CMK (cell line): Measurements from ENCODE around the gene ACSL3.
"Not testable (repeated sequence)": the region's sequence is repeated elsewhere in the genome, so short reads cannot be mapped to it uniquely, and the experiment has no call there.

Experiments
- DNase-seq: peaks from one replicate; pipeline ENCODE4 v3.0.0-alpha.2; 2010; ENCODE audit warnings: low read depth

ACSL3 gene

DNA sequence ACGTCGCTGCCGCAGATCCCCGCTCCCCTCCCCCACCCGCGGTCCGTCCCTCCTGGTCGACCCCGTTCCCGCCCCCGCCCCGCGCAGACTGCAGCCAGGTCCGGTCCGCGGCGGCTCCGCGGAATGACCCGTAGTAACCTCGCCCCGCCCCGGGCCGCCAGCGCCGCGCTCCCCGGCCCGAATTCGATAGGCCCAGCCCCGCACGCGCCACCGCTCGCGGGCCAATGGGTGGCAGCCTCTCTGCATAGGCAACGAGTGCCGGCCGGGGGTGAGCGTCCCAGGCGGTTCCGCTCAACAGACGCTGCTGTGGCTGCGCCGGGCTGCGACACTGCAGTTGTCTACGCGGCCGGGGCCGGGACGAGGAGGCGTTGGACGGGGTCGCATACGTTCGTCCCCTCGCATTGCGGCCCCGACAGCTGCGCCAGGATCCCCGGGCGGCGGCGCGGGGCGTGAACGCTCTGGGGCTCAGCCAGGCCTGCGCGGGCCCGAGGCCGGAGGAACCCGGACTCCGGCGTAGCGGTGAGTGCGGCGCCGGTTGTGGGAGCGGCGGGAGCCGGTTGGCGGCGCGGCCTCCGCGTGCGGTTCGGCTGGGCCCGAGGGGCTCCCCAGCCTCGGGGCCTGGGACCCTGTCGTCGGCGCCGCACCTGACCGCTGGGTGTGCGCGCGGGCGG lies at the start of gene ACSL3:
Gene ACSL3 (plus strand): TSS at position 297 of the 671 bp plus-strand sequence. CDS start 47,737 bp downstream, outside the sequence.
- DNase-seq: peak; percentile 76

DNA sequence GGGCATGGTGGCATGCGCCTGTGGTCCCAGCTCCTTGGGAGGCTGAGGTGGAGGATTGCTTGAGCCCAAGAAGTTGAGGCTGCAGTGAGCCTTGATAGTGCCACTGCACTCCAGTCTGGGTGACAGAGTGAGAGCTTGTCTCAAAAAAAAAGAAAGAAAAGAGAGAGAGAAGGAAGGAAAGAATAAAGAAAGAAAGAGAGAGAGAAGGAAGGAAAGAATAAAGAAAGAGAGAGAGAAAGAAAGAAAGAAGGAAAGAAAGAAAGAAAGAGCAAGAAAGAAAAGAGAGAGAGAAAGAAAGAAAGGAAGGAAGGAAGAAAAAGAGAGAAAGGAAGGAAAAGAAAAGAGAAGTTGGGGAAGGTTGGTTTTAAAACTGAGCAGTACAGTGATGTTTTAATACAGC lies 49.0 kb upstream of the ACSL3 start:
- DNase-seq: no peak

DNA sequence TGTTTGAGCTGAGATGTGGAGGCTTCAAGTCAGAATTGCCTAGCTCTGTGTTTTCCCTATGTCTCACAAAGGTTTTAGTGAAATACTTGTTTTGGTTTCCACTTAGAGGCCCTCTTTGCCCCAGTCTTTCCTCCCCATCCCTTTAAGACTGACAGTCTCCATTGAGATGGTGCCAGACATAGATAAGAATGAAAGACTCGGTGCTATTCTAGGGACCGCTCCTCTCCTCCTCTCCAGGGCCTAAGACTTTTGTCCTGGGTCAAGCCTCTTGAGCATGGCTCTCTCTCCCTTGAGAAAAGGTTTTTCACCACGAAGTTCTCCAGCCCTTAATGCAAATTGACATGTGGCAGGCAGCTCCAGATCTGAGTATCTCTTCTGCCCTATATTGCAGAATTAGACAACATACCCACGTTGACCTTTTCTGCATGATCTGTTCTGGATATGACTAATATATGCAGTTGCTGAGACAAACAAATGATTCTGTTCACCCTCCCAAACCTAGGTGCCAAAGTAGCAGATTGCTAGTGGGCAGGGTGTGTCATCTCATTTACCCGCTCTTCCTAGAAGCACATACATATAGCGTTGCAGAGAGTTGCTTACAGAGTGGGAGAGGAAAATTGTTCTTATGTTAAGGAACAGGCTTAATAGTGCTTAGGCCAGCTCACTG lies 47.5 kb upstream of the ACSL3 start:
- no peak for DNase-seq

DNA sequence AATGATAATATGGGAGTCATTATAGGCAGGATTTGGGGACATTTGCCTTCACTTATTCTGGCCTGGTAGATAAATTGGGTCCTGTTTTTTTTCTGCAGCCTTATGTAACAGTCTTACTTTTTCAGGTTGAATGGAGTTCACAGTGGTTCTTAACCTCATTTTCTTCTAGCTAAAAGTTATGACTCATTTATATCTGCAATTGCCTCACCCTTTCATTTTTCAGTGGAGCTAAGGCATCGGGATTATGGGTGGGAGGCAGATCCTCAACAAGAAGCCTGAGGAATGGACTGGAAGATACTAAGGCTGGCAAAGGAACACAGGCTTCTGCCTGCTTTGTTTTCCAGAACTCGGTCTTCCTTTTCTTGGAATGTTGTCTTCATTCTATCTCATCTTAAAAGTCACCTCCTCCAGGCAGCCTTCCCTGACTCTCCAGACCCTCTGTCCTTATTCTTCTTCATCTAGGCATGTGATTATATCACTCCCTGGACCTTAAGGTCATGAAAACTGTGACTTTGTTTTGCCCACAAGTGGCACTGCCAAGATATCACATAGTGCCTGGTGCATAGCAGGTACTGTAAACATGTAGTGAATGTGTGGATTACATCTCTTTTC lies 41.0 kb upstream of the ACSL3 start:
- DNase-seq: no peak

DNA sequence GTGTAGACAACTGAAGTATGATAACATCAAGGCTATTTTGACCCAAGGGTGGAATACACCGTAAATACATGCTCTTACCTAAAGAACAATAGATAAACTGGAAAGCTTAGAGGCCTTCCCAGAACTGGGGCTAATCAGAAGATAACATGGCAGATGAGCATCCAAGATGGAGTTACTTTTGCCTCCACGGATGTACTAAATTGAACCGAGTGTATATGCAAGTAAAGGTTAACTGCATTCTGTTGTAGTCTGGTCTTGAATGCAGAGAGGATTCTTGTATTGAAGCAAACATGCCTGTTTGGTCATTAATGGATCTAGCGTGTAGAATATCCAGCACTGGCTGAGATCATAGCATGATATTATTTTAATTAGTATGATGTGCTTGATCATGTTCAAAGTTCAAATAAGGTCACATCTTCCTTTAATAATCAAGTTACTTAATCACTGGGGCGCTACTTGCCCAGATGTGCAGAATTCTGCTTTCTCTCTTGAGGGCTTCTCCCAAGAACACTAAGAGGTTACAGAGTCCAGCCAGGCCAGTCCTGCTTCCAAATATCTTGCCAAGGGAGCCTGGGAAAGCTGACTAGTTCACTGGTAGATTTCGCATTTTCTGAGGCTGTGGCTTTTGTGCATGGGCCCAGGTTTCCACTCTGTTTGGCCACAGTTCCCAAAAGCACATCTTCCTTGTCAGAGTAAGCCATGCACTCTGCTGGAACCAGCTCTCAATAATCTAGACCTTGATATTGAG lies 37.5 kb upstream of the ACSL3 start:
- DNase-seq: no peak

DNA sequence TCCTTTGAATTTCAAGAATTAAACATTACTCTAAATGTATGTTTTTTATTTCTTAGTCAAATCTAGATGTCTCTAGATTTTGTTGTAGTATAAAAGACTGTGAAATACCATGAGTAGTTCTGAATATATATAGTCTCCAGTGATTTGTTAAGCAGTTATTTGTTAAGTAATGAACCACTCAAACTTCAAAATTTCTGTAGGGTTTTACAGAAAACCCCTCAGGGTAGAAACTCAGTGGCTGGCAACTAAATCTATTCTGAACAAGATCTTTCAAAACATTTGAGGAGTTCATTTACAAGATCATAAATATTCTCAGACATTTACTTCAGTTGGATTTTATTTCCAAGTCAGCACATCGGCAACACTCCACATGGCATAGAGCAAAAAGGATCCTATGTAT lies 35.8 kb upstream of the ACSL3 start:
- no peak for DNase-seq

DNA sequence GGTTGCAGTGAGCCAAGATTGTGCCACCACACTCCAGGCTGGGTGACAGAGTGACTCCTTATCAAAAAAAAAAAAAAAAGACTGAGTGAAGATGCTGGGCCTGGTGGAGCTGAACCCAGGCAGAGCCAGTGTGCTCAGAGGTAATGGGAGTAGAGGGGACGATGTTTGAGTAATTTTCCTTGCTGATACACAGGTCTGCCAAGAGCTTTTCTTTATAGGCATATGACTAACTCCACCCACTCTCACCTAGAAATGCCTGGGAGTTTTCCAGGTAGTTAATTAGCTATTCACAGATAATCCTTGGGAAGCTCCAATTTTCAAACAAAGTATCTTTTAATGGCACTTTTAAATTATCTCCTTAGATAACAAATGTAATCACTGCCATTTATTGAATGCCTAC lies 33.4 kb upstream of the ACSL3 start:
- no peak for DNase-seq

DNA sequence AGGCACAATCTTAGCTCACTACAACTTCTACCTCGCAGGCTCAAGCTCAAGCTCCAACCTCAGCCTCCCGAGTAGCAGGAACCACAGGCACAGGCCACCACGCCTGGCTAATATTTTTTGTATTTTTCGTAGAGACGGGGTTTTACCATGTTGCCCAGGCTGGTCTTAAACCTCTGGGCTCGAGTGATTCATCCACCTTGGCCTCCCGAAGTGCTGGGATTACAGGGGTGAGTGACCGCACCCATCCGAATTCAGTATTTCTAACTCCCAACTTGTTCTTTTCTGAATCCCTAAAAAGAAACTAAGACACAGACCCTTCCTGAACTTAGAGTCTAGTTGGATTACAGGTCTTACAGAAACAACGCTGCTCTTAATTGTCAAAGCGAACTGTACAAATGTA lies 32.3 kb upstream of the ACSL3 start:
- no peak for DNase-seq

DNA sequence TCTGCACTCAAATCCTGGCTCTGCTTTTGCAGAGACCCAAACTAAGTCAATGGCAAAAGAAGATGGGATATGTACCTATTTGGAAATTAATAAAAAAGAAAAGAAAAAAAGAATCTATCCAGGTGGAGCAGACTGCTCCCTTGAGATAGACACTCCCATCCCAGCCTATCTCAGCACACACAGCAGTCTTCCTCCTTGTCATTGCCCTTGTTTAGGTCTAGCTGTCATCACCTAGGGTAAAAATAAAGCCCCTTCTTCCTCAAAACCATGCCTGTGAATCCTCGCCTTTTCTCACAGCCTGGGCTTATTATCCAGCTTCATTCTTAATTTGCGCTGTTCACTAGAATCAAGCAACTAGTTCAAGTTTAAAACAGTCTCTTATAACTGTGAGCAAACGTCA lies 30.7 kb upstream of the ACSL3 start:
- no peak for DNase-seq

DNA sequence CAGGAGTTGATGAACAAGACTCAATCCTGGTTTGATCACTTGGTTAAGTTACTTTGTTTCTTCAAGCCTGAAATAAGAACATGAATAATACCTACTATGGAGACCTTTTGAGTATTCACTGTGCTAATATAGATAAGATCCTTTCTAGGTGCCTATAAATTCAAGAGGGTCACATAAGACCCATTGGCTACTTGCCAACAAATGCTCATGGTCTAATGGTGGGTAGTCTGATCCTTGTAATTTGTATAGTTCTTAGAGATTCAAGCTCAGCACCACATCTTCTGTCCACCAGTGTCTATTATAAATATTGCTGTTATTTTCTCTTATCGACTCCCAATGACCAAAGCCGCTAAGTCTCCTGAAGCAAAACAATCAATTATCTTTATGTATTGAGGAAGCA lies 27.4 kb upstream of the ACSL3 start:
- no peak for DNase-seq

DNA sequence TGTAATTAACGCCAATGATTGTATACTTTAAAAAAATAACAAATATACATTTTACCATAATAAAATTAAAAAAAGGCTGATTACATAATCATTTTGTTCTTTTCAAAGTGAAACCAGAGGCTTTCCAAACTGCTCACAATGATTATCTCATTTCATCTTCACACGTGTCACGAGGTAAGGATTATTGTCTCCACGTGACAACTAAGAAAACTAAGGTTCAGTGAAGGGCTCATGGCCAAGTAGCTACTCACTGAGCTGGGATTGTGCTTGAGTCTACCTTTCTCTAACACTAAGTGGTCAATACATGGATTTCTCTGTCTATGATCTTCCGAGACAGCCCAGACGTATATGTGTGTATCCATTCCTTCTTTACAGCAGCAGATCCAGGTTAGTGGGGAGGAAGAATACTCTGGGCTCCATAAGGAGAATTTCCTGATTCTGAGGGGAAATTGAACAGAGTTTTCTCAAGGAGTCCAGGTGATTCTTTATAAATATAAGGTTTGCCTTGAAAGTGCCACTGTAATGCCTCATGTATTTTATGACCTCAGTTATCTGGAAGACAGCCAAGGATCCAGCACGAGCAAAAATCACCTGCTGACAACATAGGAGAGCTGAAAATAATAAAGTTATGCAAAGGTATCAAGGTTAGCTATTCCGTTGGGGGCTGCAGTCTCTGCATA lies 25.6 kb upstream of the ACSL3 start:
- DNase-seq: no peak

DNA sequence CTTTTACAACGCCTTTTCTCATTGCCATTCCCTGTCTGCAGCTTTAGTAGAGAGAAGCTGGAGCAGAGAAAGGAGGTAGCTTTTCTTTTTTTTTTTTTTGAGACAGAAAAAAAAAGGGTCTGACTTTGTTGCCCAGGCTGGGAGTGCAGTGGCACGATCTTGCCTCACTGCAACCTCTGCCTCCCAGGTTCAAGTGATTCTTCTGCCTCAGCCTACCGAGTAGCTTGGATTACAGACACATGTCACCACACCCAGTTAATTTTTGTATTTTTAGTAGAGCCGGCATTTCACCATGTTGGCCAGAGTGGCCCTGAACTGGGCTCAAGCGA lies 25.0 kb upstream of the ACSL3 start:
- DNase-seq: no peak

DNA sequence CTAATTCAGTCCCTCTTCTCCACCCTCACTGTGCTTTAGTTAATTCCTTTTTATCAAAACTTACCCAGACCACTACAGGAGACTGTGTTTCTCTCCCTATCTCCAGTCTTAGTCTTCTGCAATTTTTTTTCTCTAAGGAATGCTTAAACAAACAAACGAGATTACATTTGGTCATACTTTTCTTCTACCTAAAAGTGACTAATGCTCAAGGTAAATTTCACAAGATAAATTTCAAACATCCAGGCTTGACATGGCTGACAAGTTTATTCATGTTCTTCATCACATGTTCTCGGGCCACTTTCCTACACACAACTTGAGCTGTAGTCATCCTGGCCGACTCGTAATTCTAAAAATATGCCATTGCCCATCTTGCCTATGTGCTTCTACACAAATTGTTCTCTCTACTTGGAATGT lies 23.2 kb upstream of the ACSL3 start:
- DNase-seq: no peak

DNA sequence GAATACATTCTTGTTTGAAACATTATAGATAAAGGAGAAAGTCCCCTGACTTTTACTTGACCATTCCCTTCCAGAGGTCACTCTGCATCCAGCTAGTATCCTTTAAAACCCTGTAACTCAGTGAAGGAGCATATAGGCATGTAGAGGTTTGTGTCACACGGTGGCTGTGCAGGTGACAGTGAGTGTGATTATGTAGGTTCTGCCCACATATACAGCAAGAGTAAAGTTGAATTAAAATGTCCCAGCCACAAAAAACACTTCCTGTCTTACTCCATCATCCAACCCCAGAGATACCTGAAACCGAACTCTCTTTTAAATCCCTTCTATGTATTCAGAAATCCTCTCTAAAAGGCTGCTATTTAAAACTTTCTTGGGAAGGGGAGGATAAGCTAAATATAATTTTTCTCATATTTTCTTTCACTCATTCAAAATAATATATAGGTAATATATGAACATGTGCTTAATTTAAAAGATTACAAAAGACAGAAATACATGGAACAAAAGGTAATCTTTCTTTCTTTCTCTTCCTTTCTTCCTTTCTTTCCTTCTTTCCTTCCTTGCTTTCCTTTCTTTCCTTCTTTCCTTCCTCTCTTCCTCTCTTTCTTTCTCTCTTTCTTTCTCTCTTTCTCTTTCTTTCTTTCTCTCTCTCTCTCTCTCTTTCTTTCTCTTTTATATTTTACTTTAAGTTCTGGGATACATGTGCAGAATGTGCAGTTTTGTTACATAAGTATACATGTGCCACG lies 20.6 kb upstream of the ACSL3 start:
- no peak for DNase-seq

DNA sequence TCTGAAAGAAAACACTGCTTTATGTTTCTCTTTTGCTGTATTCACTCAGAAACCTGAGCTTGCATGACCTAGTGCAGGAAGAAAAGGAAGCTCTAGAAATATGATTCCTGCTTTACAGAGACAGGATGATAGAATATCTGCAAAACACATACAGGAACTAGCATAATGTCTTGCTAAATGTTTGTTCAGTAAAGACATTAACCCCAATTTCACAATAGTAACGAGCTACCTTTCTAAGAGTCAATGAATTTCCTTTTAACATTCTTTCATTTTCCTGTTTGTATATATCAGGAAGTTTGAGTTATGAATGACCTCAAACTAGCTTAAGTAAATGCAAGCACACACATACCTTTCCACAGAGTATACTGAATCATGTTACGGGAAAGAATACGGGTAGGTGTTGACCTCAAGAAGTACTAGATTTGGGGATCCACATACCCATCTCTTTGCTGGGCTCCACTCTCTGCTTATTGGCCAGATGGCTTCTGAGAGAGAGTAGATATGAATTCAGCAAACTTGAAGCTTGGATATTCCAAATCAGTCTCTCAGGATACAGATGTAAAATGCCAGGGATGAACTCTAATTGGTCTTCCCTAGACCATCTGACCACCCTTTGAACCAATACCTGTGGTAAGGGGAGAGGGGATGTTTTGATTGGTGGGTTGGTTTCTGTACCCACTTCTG lies 18.2 kb upstream of the ACSL3 start:
- no peak for DNase-seq

DNA sequence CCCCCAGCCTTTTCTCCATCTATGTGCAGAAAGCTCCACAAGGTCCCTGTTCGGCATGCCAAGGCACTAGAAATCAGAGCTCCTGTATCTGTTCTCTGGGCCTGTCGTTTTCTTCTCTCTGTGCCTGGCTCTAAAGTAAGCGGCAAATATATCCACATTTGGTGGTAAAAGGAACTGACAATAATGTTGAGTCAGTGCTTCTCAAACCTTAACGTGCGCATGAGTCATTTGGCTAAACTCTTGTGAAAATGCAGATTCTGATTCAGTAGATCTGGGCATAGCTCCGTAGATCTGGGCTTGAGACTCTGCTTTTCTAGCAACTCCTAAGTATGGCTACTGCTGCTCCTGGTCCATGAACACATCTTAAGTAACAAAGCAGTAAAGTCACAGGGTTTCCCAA lies 16.5 kb upstream of the ACSL3 start:
- no peak for DNase-seq

DNA sequence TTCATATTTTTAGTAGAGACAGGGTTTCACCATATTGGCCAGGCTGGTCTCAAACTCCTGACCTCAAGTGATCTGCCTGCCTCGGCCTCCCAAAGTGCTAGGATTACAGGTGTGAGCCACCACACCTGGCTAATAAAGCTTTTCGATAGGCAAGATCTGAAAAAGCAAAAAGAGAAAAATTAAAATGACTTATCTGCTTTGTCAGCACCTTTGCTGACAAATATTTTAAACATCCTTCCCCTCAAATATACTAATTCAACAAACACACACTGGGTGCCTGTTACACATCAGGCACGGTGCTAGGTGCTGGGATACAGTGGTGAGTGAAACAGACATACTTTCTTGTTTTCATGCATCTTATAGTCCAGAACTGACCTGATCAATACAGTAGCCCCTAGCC lies 15.5 kb upstream of the ACSL3 start:
- DNase-seq: not testable (repeated sequence)

DNA sequence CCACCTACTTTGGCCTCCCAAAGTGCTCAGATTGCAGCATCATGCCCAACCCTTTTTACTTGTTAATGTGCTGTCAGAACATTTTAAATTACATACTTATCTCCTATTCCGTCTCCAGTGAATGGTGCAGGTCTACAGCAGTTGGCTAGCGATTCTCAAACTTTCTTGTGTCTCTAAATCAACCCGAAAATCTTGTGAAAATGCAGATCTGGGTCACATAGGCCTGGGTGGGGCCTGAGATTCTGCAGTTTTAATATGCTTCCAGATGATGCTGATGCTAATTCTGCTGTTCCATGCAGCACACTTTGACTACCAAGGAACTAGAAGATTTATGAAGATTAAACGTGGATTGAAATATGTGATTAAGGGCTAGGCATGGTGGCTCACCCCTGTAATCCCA lies 14.8 kb upstream of the ACSL3 start:
- DNase-seq: no peak

DNA sequence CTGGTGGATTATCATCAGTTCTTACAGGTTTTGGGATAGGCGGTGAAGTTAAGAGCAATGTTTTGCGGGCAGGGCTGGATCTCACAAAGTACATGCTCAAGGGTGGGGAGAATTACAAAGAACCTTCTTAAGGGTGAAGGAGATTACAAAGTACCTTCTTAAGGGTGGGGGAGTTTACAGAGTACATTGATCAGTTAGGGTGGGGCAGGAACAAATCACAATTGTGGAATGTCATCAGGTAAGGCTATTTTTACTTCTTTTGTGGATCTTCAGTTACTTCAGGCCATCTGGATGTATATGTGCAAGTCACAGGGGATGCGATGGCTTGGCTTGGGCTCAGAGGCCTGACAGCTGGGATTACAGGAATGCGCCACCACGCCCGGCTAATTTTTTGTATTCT lies 12.8 kb upstream of the ACSL3 start:
- not testable (repeated sequence) for DNase-seq

DNA sequence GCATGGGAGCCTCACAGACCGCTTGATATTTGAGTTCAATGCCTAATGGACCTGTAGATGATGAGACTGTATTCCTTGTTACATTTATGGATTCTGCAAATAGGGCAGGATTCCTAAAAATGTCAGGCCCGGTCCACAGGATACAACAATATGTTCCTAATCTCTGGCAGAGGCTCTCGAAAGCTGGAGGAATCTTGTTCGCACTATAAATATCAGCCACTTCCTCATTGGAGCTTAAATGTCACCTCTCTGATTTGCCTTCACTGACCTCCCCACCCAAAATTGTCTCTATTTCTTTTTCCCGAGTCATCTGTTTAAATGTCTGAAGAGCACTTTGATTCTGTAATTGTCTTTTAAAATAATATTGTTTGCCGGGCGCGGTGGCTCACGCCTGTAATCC lies 12.0 kb upstream of the ACSL3 start:
- no peak for DNase-seq

DNA sequence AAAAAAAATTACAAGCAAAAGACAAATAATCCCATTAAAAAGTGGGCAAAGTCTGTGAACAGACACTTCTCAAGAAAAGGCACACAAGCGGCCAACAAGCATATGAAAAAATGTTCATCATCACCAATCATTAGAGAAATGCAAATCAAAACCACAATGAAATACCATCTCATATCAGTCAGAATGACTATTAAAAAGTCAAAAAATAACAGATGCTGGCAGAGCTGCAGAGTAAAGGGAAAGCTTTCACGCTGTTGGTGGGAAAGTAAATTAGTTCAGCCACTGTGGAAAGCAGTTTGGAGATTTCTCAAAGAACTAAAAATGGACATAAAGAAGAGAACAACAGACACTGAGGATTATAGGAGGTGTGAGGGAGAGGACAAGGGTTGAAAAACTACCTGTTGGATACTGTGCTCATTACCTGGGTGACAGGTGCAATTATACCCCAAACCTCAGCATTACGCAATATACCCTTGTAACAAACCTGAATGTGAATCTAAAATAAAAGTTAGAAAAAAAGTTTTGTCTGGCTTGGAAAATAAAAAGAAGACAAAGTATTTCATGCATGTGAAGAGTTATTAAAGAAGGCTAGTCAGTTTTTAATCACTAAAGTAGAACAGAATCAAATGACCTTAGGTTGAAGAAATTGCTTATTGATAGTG lies 8.7 kb upstream of the ACSL3 start:
- DNase-seq: no peak
